Stimulated activated CD4-positive, alpha-beta T cell treated with anti-CD3 and anti-CD28 coated beads, Interleukin-2, amount 100 ng/mL, for 48 hours (primary cell): ENCODE measurements around the gene LRRC2.
"Not testable (repeated sequence)": the region's sequence is repeated elsewhere in the genome, so short reads cannot be mapped to it uniquely, and the experiment has no call there.

Source experiments
- DNase-seq, 2 donors: peaks; one replicate each; pipeline ENCODE4 v3.0.0-alpha.2; 2020

The LRRC2 gene

DNA sequence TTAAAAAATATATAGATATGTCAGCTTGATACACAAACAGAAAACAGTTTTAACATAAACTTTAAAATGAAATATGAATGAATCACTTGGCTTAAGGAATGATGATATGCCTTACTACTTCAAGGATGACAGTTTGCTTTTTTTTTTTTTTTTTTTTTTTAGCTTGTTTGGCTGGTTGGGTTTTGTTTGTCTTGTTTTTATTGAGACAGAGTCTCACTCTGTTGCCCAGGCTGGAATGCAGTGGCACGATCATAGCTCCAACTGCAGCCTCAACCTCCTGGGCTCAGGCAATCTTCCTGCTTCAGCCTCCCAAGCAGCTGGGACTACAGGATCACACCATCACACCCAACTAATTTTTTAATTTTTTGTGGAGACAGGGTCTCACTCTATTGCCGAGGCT is 14.5 kb downstream of the LRRC2 start:
- DNase-seq = no peak

DNA sequence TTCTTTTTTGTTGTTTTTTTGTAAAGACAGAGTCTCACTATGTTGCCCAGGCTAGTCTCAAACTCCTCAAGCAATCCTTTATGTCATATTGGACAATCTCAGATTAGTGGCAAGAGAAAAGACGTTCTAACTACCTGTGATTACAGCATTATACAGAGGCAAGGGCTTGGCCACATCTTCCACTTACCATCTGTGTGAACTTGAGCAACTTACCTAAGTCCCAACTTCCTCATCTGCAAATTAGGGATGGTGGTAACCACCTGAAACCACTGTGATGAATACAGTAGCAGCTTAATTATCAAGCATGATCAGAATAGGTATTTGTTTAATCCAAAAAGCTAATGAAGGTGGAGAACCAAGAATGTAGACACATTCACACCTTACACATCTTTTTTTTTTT is 16.1 kb downstream of the LRRC2 start:
- no peak for DNase-seq

DNA sequence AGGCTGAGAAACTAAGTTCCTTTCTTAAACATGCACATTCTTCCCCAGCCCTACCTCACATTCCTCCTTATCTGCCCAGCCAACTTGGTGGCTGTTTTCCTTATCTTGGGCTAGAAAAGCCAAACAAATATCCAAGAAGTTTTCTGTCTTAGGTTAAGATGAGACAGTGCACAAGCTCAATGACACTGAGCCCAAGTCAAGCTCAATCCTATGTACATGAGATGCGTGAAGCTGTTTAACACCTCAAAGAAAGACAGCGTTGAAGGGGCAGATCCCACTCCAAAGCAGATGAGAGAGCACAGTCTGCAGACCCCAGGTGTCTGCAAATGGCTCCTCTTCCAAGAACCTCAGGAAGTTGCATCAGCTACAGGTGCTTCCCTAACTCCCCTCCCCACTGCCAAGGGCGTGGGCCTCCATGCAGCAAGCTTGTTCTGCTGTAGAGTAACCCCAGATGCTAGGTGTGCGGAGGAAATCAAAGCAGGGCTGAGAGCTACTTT is 16.6 kb downstream of the LRRC2 start:
- no peak for DNase-seq

DNA sequence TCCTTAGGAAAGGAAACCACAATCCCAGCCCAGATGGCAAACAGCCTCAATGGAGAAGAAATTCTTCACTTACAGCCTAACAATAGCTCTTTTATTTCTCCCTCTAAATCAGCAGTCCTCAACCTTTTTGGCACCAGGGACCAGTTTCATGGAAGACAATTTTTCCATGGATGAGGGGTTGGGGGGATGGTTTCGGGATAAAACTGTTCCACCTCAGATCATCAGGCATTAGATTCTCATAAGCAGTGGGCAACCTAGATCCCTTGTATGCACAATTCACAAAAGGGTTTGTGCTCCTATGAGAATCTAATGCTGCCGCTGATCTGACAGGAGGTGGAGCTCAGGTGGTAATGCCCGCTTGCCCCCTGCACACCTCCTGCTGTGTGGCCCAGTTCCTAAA is 17.5 kb downstream of the LRRC2 start:
- DNase-seq = not testable (repeated sequence)

DNA sequence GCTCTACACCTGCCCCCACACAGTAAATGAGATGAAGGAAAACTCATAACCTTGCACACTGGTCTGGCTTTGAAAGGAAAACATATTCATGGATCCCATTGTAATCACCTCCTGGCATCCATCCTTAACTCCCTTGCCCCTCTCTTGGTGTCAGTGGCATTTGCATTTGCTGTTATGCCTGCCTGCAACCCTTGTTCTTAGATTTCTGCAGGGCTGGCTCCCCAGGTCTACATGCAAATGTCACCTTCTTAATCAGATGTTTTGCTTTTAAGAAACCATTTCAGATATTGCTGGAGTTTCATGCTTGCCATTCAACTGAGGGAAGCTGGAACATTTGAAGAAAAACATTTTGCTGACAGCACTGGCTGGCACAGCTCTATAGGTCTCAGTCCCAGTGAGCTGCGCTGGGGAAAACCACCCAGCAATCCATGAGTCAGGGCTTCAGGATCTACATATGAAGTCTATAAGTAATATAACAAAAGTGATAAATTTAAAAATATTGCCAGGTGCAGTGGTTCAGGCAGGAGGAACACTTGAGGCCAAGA is 19.1 kb downstream of the LRRC2 start:
- DNase-seq = no peak

DNA sequence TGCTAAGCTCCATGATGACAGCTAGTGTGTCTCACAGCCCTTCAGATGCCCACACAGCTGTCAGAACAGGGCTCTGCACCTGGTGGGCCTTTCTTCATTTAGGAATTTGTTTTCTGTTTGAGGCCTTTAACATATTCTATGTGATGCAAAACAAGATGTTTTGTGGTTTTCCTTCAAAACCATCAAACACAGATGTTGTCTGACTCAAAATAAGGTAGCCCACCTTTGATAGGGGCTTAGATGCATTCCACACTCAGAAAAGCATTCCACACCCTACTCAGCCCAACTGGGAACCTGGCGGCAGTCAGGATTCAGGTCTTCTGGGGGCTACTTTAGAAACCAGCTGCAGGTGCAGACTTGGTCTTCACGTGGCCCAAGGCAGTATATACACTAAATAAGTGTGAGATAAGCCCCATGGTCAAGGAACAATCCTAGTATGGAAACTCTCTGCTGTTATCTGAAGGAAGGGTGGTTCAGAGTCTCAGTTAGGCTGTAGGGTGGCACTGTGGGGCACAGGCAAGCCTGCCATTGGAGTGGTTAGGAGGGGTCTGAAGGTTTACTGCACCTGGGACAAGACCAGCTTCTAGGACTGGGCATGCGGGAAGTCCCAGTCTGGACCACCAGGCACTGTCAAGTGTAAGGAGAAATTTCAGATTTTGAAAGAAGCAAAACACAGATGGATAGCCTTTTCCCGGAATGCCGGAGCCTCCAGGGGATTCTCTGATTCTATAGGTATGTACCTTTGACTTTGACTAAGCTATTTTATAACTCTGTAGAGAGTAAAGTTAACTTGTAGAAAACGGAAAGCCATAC is 20.1 kb downstream of the LRRC2 start:
- no peak for DNase-seq

DNA sequence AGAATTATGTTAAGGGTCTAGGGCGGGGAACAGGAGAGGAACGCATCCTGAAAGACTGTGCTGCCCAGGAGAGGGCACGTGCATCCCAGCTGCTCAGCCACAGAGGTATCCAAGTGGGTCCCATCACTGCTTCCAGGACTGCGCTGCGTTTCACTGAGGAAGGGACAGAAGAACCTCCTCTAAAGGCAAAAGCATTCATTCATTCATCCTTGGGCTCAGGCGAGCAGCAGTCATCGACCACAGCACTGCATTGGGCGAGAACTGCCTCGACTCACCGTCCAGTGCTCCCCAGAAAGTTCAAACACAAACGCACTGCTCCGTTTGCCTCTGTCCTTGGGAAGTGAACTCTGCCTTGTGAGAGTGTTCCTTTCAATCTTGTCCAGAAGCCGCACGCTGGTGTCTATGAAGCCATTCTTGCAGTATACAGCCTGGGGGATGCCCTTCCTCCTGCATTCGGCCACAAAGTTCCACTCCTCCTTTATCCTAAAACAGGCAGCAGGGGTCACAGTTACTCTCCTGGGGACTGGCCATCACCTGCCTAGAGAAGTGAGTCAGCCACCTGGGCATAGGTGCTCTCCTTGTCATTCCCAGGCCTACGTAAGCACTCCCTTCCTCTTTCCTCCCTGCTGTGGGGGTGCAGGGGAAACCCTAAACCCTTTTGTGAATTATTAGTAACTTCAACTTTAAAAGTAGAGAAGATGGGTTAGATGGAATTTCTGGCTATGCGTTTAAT is 21.2 kb downstream of the LRRC2 start:
- no peak for DNase-seq

DNA sequence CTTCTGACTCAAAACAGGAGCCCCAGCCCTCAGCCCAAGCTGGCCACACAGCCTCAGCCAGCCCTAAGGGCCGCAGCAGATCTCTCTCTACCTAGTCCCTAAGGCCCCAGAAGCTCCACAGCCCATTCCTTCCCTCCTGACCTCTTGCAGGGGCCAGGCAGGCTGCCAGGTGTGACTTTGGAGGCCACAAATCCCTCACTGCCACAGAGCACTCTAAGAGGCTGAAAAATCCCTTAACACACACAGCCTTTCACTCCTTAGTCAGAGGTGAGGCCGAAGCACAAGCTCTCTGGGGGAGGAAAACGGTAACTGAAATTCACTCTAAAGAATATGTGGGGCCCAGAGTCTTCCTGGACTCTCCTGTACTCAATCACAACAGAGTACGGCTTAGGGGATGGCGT is 23.3 kb downstream of the LRRC2 start:
- no peak for DNase-seq

DNA sequence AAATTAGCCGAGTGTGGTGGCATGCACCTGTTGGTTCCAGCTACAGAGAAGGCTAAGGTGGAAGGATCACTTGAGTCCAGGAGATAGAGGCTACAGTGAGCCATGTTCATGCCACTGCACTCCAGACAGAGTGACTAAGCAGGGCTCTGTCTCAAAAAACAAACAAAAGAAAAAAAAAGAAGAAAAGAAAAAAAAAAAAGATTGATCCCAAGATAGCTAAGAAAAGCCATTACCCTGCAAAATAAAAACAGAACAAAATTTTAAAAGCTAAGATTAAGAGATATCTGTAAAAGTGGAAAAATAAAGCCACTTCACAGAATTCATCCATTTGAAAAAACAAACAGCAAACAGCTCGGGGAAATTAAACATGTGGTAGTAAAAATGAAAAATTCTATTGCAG is 23.8 kb downstream of the LRRC2 start:
- no peak for DNase-seq

DNA sequence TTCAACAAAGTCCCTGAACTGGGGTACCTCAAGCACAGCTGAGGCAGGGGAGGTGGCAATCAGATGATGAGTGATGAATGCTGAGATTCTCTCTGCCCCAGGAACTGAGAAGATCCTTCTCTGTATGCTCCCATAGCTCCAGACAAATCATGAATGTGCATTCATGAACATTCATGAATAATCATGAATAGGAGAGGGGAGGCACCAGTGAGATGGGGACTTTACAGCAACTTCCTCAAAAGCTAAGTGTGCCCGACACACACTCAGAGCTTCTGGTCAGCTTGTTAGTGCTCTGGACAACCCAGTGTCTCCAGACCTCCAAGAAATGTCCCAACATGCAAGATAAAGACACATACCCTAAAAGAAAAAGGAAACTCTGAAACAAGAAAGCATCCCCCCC is 24.3 kb downstream of the LRRC2 start:
- DNase-seq = no peak

DNA sequence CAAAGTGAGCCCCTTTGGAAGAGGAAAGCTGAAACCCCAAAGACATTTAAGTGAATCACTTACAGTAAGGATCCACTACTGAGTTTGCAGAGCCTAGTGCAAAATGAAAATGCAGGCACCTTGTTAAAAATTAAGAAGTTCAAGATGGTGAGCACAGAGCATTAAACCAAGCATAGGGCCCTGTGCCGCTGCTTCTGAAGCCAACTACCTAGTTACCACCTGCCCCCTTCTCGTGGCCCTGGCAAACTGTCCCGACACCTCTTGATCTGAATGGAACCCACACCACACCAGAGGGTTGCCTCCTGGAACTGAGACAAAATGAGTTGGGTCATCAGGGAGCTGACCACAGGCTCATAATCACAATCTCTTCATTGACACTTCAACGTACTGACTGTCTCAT is 25.6 kb downstream of the LRRC2 start:
- no peak for DNase-seq

DNA sequence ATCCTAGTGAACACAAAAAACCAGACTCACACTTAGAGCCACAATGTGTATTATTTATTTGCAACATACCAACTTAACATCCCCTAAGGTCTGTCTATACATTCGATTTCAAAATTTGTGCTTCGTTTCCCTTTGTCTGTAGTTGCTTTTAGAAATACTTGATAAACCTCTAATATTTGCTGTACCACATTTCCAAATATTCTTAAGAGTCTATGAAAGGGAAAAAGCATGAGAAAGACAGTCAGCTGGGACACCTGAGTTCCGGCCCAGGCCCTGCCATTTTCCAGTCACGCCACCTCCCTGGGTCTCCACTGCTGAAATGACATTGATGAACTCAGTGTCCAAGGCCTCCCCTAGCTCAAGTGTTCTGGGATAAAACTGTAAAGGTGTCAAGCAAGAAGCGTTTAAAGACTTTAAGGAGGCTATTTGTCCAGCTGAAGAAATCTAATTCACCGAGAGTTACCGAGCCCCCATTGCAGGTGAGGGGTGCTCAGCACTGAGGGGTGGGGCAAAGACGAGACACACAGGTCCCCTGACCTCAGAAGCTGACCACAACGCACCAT is 26.6 kb downstream of the LRRC2 start:
- no peak for DNase-seq

DNA sequence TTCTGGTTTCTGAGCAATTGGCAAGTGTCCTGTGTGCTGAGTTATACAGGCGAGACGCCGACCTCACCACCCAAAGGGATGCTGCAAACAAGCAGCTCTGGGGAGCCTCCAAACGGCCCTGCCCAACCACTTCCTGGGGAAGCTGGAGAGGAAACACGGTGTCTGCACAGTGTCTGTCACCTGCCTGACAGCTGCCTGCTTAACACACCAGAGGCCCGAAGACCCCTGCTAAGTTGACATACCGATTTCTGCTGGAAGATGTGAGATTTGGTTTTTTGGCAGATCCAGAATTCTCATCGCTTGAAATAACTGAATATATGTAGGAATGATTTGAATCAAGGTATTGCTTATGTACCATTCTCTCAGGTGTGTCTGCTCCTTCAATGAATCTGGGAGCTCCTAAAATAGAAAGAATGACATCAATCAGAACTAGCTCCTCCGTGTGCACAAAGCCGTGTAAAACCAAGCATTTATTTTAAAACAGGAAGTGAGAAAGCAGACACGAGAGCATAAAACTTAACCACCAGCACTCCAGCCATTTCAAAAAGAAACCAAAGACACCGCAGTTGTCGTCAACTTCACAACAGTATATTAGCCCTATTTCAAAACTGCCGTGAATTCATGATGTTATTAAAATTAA is 27.2 kb downstream of the LRRC2 start:
- peak; percentile 41 to 46 for DNase-seq

DNA sequence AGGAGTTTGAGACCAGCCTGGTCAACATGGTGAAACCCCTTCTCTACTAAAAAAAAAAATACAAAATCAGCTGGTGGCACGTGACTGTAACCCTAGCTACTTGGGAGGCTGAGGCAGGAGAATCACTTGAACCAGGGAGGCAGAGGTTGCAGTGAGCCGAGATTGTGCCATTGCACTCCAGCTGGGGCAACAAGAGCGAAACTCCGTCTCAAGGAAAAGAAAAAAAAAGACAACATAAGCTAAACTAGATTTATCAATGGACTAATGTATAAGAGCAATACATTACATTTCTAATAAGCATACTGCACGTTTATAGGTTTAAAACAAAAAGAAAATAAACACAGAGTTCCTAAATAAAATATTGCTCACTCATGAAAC is 27.7 kb downstream of the LRRC2 start:
- not testable (repeated sequence) for DNase-seq

DNA sequence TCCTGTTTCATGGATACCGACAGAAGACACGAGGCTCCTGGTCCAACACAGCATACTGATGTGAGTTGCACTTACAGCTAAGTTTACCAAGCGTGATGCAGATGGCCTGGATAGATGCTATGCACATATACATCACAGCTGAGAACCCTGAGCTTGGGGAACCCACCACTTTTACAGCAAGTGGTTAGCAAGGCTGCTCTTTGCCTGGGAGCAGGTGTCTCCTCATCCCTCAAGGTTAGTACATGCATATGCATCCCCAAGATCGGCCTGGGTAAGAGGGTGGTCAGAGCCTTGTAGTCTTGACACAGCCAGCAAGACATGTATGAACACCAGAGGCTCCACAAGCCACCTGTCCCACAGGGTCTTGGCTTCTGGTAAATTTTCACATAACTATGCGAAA is 28.3 kb downstream of the LRRC2 start:
- DNase-seq = no peak

DNA sequence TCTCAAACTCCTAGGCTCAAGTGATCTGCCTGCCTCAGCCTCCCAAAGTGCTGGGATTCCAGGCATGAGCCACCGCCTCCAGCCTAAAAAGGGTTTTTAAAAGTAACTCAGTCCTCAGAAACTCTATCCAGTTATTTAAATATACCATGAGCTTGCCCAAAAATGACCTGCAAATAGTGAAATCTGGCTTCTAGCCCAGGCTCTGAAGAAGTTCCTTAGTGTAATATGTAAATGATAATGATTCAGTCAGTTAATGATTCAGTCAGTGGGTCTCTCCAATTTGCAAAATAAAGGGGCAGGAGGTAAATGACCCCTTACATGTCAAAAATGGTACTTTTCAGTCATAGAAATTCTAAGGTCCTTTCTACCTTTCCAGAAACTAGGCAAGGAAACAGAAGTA is 28.8 kb downstream of the LRRC2 start:
- no peak for DNase-seq

DNA sequence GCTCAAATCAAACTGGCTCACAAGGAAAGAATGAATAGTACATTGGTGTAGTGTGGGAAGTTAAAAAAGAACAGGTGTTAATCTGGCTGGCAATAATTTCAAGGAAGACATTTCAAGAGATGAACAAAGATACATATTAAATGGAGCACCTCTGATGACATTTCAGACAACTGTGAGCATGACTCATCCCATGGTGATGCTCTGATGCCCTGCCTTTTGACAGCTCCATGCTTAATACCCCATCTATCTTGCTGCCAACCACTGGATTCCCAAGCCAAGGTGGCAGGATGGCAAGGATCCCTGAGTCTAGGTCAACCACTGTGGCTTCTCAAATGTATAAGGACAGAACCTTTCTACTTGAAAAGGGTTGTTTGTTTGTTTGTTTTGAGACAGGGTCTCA is 29.3 kb downstream of the LRRC2 start:
- DNase-seq = no peak

DNA sequence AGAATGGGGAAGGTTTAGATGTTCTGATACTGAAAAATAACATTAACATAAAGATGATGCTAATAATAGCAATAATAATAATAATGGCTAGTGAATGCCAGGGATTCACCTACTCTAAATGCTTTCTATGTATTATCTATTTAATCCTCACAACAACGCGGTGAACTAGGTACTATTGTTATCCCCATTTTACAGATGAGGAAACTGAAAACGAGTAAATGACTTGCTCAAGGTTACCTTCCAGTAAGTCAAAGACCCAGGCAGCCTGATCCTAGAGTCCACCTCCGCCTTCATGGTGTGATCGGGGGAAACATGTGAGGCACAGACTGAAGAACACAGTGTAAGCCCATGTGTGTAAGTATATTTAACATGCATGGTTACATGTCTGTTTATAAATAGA is 30.4 kb downstream of the LRRC2 start:
- no peak for DNase-seq

DNA sequence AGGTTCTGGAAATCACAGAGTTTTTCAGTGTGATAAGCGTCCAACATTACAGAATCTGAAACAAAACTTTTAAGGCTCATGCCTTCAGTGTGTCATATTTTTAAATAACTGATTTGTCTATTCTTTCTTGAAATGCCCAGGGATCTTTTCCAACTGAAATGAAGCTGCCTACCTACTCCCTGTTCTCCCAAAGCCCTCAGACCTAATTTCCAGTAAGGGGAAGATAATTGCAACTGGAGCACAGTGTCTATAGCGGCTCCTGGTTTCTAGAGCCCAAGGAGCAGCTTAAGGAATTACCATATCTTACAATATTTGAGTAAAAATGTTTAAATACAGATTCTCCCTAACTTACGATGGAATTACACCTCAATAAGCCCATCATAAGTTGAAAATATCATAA is 33.0 kb downstream of the LRRC2 start:
- DNase-seq = no peak

DNA sequence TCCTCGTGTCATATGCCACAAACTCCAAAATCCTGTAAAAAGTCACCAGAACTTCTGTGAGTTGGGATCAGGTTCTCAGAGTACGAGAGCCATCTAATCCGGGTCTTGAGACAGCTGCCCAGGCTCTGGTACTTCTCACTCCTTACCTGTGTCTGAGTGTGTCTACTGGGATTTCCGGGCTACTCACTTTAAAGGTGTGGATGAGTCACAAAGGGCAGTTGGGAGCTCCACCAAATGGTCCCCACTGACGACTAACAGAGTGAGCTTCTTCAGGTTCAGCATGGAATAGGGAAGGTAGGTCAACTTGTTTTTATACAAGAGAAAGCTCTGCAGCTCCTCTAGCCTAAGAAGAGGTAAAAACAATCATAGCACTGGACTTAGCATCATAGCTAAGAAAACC is 38.9 kb downstream of the LRRC2 start:
- no peak for DNase-seq

DNA sequence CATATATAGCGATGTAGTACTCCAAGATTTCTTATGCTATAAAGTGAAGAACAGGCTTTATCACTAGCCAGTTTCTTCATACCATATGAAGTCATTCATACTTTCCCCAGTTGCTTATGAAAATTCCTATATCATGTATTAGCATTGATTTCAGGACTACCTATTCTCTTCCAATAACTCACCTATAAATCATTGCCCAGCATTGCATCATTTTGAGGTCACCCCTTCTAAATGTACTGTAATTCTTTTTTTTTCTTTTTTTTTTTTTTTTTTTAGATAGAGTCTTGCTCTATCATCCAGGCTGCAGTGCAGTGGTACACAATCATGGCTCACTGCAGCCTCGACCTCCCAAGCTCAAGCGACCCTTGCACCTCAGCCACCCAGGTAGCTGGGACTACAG is 41.3 kb downstream of the LRRC2 start:
- no peak for DNase-seq

DNA sequence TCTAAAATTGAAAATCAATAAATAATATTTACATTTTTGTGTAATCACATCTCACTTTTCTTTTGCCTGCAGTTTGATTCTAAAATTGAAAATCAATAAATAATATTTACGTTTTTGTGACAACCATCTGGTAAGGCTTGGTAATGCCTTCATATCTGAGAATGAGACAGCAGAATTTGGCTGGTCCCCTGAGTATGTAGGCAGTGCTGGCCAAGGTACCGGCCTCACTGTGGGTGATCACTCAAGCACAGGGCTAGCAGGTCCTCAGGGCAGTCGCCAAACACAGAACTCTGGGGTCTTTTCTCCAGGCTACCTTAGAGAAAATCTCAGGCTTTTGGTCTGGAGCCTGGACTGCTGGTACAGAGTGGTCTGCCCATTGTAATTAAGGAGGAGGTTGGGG is 42.1 kb downstream of the LRRC2 start:
- no peak for DNase-seq

DNA sequence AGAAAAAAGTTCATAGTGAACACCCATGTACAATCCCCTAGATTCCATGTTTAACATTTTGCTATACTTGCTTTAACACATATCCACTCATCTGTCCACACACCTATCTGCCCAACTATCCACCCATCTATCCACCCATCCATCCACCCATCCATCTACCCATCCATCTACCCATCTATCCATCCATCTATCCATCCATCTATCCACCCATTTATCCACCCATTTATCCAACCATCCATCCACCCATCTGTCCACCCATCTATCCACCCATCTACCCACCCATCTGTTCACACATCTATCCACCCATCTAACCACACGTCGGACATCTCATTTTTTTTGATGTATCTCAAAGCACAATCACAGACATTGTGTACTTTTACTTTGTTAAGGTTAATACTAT is 42.5 kb downstream of the LRRC2 start:
- no peak for DNase-seq
